Measurements from ENCODE around the gene PNLIPRP3.

Gene PNLIPRP3

DNA sequence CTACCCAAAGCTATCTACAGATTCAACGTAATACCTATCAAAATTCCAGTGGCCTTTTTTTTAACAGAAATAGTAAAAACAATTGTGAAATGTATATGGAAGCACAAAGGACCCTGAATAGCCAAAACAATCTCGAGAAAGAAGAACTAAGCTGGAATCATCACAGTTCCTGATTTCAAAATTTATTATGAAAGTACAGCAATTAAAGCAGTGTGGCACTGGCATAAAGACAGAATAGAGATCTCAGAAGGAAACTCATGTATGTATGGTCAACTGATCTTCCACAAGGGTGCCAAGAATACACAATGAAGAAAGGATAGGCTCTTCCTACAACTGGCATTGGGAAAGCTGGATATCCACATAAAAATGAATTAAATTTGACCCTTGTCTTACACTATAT lies 23.2 kb downstream of the PNLIPRP3 start:
- DNase-seq (ENCODE audit: low read depth, low spot score): no peak

DNA sequence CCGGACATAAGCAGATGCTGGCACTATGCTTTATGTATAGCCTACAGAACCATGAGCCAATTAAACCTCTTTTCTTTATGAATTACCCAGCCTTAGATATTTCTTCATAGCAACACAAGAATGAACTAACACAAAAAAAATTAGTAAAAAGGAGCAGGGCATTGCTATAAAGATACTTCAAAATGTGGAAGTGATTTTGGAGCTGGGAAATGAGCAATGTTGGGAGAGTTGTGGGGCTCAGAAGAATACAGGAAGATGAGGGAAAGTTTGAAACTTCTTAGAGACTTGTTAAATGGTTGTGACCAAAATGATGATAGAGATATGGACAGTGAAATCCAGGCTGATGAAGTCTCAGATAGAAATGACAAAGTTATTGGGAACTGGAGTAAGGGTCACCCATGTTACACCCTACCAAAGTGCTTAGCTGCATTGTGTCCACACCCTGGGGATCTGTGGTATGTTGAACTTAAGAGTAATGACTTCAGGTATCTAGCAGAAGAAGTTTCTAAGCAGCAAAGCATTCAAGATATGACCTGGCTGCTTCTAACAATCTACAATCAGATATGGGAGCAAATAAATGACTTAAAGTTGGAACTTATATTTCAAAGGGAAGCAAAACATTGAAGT lies 24.2 kb downstream of the PNLIPRP3 start:
- DNase-seq (ENCODE audit: low read depth, low spot score): no peak

DNA sequence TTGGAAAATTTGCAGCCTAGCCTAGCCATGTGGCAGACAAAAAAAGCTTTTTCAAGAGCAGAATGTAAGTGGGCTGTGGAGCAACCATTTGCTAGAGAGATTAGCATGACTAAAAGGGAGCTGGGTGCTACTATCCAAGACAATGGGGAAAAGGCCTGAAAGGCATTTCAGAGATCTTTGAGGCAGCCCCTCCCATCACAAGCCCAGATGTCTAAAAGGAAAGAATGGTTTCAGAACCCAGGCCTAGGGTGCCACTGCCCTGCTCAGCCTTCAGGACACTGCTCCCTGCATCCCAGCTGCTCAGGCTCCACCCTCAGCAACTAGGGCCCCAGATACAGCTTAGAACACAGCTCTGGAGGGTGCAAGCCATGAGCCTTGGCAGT lies 24.7 kb downstream of the PNLIPRP3 start:
- DNase-seq (ENCODE audit: low read depth, low spot score): no peak

DNA sequence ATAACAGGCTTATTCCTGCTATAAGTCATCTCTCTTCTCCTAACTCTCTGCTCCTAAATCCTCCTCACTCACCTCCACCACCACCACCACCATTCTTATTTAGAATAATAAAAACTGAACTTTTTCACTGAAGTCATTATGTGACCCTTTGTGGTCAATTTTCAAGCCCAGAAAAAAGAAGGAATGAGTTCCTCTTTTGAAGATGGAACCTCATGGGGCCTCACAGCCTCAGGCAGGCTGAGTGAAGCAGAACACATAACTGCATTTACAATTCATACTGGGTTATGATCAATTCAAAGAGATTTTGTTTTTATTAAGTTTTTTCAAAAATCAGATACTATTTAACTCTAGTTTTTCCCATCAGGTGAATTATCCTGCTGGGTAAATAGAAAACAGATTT lies 29.8 kb downstream of the PNLIPRP3 start:
- DNase-seq (ENCODE audit: low read depth, low spot score): no peak

DNA sequence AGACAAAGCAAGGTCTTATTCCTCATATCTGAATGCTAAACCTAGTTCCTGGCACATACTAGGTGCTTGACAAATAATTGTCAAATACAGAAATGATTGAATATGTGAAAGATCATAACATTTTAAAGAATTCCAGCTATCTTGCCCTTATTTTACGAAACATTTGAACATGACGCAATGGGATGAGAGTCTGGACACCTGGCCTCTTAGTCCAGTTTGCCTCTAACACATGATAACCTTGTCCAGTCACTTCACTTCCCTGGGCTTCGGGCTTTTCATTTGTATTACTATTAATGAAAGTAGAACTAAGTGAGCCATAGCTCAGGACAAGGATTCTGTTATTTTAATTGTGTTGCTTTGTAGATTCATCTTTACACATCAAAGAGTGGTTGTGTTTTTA lies 32.6 kb downstream of the PNLIPRP3 start:
- DNase-seq (ENCODE audit: low read depth, low spot score): no peak

DNA sequence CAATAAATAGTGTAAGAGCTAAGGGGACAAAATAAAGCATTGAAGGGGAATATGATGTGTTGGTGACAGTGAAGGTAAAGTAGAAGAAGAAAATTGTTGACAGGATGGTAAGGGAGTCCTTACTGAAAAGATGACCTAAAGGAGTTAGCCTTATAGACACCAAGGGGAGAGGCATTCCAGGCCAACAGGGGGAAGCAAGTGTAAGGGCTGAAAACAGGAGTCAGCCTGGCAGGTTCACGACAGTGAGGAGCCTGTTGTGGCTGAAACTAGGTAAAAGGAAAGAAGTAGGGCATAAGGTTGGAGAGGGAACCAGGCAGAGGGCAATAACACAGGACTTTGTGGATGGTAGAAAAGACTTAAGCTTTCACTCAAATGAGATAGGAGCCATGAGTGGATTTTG lies 34.0 kb downstream of the PNLIPRP3 start:
- DNase-seq (ENCODE audit: low read depth, low spot score): no peak

DNA sequence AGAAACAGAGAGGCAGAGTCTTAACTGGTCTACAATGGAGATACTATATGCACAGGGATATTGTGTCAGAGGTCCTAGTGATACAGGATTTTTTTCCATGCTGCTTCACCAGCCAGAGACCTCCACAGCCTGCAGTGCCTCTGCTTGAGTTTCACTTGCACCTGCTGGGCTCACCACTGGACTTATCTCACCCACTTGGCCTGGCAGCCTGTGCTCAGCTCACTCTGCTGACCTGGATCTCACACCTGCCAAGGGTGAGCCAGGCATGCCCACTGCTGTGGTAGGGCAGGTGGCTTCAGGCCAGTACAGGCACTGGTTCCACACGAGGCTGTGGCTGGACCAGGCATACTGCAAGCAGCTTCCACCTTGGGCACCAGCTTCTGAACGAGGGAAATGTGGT lies 36.6 kb downstream of the PNLIPRP3 start:
- DNase-seq (ENCODE audit: low read depth, low spot score): no peak

DNA sequence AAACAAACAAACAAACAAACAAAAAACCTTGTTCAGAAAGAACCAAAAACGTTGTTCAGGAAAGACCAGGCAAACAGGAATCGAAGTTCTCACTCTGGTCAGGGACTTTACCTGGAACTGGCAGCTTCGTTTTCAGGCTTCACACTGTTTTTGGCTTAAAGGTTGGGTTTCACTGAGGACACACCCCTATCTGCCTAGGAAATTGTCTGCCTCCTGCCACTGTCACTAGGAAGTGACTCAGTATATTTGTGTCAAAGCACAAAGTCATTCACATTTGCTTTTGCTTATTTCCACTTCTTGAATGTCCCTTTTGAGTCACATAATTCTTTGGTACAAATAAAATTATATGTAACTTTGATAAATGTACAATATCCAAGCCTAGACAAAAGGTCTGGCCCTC lies 37.9 kb downstream of the PNLIPRP3 start:
- no peak for DNase-seq (ENCODE audit: low read depth, low spot score)

DNA sequence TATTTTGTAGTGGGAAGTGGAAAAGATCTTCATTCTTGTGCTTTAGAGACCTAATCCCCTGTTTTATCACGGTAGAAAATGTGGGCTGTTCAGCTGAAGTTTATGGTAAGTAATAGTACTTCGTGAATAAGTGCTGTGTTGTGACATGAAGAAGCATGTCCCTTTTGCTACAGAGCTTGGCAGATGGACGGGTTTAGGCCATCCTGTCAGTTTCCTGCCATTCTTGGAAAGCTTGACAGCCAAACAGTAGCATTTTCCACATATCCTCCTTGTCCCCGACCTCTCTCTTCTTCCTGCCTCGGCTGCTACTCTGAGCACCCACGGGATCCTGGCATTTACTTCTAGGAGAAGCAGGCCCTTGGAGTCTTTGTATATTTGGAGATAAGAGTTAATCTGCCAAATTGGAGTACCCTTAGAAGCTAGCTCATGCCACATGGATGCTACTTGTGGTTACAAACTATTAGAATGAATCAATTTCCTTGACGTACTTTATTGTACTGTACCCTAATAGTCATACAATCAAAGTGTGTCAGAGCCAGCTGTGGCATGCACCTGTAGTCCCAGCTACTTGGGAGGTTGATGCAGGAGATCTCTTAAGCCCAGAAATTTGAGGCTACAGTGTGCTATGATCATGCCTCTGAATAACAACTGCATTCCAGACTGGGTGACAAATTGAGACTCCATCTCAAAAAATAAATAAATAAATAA lies 39.2 kb downstream of the PNLIPRP3 start:
- DNase-seq (ENCODE audit: low read depth, low spot score): no peak

DNA sequence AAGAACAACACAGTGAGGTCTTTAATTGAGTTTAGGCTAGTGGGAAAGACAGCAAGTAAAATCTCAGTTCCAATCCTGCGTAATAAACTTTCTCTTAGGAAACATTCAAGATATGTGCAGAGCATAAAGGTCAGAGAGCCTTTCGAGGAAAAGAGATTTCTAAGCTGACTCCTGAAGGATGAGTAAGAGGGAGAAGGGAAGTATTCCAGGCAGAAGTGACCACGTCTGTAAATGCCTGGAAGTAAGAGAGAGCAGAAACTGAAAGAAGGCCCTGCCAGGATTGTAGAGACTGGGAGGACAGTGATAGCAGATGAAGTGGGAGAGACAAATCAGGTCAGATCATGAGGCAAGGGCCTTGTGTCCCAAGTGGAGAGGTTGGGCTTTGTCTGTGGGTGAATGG lies 41.8 kb downstream of the PNLIPRP3 start:
- DNase-seq (ENCODE audit: low read depth, low spot score): no peak

DNA sequence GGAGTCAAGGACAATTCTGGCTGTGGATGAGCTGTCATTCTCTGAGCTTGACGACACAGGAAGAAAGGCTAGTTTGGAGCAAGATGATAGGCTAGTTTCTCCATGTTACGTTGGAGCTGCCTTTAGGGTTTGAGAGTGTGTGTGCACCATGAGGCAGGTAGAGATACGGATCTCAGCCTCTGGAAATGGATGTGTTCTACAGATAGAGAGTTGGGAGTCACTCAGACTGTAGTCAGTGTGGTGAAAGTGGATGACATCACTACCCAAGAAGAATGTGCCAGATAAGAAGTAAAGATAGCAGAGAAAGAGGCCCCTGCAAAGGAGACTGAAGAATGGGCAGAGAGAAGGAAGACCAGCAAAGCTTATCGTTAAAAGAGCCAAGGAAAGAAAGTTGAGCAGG lies 42.4 kb downstream of the PNLIPRP3 start:
- DNase-seq (ENCODE audit: low read depth, low spot score): no peak

DNA sequence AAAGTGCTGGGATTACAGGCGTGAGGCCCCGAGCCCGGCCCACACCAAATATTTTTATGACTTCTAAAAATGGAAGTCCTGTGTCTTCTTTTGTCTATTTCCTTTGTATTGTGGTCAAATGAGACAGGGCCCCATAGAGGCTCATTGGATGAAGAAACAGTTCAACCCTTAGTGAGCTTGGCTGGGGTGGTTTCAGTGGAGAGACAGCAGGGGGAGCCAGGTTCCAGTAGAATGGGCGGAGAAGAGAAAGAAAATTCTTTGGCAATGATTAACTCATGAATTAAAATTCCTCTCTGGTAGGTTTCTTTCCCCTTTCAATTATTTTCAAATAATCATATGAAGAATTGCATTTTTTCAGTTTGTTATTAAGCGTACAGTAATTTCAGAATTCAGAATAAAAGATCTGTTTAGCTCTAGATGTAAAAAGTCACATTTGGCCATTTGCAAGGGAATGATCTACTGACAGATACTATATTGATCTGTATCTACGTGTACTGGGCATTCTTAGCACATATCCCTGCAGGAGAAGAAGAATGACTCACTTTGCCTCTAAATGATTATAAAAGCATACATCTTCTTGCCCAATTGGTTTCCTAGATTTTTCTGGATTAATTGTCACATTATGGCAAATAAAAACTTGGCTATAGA lies 43.2 kb downstream of the PNLIPRP3 start:
- no peak for DNase-seq (ENCODE audit: low read depth, low spot score)

DNA sequence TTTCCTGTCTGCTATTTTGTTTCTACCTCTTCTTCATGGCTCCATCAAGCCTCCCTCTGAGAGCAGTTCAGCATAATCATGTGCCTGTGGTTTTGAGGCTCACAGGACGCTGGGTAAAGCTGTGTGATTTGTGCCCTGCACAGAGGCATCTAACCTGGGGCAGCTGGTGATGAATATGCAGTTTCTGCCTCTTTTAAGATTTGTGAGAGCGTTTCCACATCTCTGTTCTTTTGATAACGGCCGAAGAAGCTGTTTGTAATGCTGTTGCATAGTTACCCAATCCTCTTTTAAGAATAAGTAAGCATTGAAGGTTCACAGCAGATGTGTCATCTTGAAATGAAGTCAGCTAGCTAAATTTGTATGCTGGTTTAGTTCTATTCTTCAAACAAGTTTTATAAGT lies 45.2 kb downstream of the PNLIPRP3 start:
- DNase-seq (ENCODE audit: low read depth, low spot score): no peak

DNA sequence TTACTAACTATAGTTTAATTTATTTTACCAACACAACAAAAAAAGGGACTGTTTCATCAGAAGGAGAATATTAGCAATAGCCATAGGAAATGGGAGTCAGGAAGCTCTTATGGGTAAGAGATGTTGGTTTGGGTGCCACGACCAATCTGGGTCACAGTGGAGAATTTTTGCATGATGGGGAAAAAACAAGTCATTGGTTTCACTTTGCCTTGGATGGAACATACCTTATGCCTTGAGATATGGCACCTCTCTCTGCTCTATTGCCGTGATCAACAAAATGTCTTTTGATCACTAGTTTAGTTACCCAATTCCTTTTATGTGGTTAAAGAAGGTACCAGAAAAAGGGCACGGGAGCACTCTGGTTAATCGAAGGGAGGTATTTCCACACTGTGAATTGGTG lies 48.2 kb downstream of the PNLIPRP3 start:
- no peak for DNase-seq (ENCODE audit: low read depth, low spot score)

DNA sequence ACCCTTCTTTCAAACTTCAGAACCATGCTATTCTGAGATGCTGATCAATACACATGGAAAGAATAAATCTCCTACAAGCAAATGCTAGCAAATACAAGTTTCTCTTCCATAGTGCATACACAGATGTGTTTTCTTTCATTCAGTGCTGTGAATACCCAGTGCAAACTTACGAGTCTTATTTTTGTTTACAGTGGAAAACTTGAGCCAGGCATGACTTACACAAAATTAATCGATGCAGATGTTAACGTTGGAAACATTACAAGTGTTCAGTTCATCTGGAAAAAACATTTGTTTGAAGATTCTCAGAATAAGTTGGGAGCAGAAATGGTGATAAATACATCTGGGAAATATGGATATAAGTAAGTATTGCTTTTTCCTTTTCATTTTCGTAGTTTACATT lies 48.8 kb downstream of the PNLIPRP3 start:
- no peak for DNase-seq (ENCODE audit: low read depth, low spot score)

DNA sequence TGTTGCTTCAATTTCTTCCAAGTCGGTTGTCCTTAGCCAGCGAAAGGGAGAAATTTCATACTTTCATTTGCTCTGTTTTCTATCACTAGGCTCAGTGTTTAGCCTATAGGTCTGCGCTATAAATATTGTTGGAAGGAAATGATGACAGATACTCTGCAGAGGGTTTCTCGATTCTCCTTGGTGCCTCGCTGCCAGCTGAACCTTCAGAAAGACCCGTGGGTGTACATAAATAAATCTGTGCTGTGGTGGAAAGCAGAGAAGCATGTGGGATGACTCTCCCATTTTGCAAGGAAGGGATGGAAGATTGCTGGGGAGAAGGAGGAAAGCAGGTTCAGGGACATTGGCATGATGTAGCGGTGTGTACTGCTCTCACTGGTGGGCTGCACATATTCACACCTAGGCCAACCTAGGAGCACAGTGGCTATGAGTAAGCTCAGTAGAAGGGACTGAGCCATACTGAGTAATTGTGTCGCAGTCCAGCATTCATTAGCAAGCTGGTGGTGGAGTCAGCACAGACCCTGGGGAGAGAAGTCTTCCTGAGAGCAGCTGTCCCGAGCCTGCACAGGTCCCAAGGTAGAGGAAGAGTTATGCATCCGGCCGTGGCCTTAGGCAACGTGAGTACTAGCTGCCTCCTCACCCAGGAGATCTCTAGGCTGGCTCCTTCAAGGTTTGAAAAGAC lies 50.5 kb downstream of the PNLIPRP3 start:
- DNase-seq (ENCODE audit: low read depth, low spot score): no peak

DNA sequence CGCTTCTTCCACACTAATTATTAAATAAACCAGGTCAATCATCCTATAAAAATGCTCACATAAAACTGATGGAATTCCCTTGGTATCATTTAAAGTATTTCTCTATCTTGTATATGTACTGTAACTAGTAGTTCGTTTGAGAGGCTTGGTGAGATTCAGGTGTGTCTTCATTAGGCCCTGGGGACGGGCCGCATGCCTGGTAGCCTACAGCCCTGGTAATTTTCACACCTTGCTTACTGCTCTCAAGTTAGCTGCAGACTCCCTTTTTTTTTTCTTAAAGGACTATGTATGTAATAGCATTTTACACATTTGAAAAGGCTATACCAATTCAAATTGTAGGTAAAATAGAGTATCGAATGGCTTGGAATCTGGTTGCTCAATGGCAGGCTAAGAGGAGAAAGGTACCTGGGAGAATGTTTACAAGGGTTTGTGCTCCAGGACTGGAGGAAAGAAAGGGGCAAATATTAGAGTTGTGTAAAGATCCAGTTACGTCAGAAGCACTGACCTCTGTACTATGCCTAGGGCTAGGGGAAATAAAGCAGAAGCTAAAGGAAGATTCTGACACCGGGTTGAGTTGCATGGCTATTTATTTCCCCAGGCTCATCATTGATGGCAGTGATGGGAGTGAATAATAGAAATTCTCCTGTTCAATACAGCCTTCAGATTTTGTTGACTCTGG lies 59.3 kb downstream of the PNLIPRP3 start:
- DNase-seq (ENCODE audit: low read depth, low spot score): no peak

DNA sequence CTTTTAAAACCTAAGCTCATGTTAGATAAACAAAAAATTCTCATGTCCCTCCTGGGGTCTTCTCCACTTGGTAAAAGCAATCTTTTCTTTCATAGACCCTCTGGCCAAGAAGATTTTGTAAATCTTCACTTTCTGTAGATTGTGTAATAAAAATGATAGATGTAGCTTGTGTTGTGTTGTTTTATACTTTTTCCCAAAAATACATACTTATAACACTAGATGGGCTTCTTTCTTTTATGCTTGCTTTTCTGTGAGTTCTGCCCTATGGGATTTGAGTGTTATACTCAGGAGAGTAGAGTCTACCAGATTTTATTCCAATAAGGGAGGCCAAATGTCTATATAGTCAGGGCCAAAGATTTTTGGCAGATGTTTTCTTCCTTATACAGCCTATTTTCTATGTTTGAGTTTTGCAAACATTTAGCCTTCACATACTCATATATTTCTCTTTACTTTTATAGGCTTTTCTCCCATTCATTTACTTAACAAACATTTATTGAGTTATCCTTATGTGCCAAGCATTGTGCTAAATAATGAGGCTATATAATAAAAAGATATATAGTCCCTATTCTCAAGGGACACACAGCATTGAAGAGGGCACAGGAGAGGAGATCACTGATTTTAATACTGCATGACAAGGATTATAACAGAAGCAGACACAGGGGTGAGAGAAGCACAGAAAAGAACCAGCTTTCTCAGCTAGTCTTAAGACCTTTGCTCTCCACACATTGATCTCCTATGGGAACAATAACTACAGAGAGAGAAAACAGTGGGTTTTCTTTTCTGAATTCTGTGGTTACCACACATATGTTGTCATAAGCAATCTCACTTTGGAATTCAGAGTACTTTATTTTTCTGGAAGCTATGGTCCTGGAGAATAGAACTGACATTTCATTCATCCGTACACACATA lies 60.1 kb downstream of the PNLIPRP3 start:
- DNase-seq (ENCODE audit: low read depth, low spot score): no peak

DNA sequence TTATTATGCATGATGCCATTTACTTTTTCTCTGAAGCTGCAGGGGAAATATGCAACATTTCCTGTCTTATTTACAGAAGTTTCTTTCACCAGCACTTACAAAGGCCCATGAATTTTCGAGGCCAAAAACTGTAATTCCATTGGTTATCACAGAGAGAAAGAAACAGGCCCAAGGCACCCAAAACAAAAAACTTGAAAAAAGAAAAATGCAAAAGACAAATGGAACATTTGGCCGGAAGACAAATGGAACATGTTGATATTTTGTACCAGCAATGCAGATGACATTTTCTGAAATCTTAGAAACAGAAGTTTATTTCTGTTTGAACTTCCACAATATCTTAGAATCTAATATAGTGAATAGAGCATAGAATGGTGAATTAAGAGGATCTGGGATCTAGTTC lies 61.8 kb downstream of the PNLIPRP3 start:
- no peak for DNase-seq (ENCODE audit: low read depth, low spot score)

DNA sequence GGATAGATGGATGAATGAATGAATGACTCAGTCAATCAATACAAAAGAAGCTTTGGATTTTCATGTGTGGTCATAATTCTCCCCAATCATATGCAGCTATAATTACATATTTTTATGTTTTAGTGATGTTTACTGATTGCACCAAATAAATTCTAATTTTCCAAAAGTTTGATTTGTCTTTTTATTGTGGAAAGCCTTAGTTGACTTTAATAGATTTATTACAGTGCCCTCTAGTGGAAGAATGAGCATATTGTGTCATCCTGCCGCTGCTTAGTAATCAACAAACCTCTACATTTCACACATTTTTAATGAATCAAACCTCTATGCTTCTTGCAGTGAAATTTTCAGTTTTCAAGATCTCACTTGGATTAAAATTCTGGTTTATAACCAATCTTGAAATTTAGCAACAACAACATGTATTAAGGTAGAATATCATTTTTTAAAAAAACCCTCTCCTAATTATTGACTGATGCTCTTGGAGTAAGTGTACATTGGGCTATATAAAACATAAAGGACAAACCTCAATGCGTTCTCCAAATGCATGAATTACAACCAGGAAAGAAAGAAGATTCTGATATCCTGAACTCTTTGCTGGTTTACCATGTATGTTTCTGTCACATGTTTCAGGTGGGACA lies 62.5 kb downstream of the PNLIPRP3 start:
- DNase-seq (ENCODE audit: low read depth, low spot score): no peak

DNA sequence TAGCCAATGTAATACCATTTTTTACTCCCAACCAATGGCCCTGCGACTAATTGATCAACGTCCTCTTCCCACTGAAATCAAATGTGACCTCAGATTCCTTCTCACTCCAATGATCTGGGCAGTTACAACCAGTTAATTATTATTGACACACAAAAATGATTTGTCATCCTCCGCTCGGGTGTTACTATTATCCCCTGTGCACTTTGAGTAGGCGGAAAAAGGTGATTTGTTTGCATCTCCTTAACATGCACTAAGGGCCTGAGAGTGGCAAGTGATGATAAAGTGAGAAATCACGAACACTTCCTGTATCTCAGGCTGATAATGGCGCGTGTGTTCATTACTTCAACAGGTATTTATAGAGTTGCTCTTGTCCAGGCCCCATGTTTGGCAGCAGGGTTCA lies 77.1 kb downstream of the PNLIPRP3 start:
- no peak for DNase-seq (ENCODE audit: low read depth, low spot score)

Data from brain pericyte (primary cell).